ENCODE measurements around the gene LY6G6C.

- TF ChIP-seq, protein P1, sequence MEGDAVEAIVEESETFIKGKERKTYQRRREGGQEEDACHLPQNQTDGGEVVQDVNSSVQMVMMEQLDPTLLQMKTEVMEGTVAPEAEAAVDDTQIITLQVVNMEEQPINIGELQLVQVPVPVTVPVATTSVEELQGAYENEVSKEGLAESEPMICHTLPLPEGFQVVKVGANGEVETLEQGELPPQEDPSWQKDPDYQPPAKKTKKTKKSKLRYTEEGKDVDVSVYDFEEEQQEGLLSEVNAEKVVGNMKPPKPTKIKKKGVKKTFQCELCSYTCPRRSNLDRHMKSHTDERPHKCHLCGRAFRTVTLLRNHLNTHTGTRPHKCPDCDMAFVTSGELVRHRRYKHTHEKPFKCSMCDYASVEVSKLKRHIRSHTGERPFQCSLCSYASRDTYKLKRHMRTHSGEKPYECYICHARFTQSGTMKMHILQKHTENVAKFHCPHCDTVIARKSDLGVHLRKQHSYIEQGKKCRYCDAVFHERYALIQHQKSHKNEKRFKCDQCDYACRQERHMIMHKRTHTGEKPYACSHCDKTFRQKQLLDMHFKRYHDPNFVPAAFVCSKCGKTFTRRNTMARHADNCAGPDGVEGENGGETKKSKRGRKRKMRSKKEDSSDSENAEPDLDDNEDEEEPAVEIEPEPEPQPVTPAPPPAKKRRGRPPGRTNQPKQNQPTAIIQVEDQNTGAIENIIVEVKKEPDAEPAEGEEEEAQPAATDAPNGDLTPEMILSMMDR (IDR thresholded peaks at IDR 0.05; ENCODE audit: insufficient read depth, low read depth, low read length), result no peak
- TF ChIP-seq EZH2 (IDR thresholded peaks at IDR 0.05; ENCODE audit: insufficient read depth, low read length), result no peak
Observed at GRCh38 chr6:31742894-31743293, 21.3 kb upstream of the LY6G6C start.

Measured in astrocyte (in vitro differentiated cells and primary cell).